ENCODE data around the gene ZBTB1. TPM values are rescaled to one million over a fixed set of nuclear protein-coding genes. Genes with fewer than 3 reads are reported as not detected.

The ZBTB1 gene
- total and polyA plus RNA-seq, 2 donors (not counting 1 experiment from before 2014, with no cell fraction given), result 52.8 to 108 TPM

DNA sequence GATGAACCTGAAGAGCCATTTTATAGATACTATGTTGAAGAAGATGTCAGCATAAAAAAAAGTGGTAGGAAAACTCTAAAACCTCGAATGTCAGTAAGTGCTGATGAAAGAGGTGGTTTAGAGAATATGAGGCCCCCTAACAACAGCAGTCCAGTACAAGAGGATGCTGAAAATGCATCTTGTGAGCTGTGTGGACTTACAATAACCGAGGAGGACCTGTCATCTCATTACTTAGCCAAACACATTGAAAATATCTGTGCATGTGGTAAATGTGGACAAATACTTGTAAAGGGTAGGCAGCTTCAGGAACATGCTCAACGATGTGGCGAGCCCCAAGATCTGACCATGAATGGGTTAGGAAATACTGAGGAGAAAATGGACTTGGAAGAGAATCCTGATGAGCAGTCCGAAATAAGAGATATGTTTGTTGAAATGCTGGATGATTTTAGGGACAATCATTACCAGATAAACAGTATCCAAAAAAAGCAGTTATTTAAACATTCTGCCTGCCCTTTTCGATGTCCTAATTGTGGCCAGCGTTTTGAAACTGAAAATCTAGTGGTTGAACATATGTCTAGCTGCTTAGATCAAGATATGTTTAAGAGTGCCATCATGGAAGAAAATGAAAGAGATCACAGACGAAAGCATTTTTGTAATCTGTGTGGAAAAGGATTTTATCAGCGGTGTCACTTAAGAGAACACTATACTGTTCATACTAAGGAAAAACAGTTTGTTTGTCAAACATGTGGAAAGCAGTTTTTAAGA is 18.2 kb downstream of the ZBTB1 start:
- H3K27me3 ChIP-seq (replicated peaks in 1 of 4; ENCODE audit: control extremely low read depth in 1 of 4, control insufficient read depth in 3 of 4, insufficient read depth in 4 of 4, low read length in 3 of 4), result no peaks in the 10 kb centered on the region
- DNase-seq (no peak), ATAC-seq (ENCODE audit: low read depth) (no peak)
- H3K9me3 Mint-ChIP-seq (ENCODE audit: insufficient read depth), result no peaks in the 10 kb centered on the region
- ChIA-PET CTCF (interaction anchor here (5.5 kb wide), 1 partner anchor 12 kb away, joined by 32 read pairs; no protein-coding TSS in a partner anchor), POLR2A (no interaction called here)
- no peak overlapping the region for H3K4me3 ChIP-seq (ENCODE audit: control extremely low read depth in 1 of 5, extremely low read depth in 1 of 5, insufficient read depth in 1 of 5, low read depth in 2 of 5, low read length in 4 of 5)
- H3K27me3 Mint-ChIP-seq, result no peaks in the 10 kb centered on the region
- H3K79me2 ChIP-seq (ENCODE audit: control insufficient read depth, insufficient read depth, low read length), result peaks cover 39% of the 10 kb centered on the region
- no peak overlapping the region for H3K4me2 ChIP-seq (replicated peaks; ENCODE audit: low read depth, low read length, poor library complexity, severe bottlenecking)
- H3K9ac ChIP-seq (ENCODE audit: low read length), result no peak overlapping the region
- no peak overlapping the region for H3K4me3 Mint-ChIP-seq
- H3K27ac Mint-ChIP-seq, result no peak overlapping the region
- peaks cover 0 to 28% of the 10 kb centered on the region in 2 experiments for H3K36me3 ChIP-seq (replicated peaks in 1 of 2; ENCODE audit: control extremely low read depth in 1 of 2, control insufficient read depth in 1 of 2, extremely low read depth in 1 of 2, insufficient read depth in 2 of 2, low read length in 1 of 2)
- no peak for TF ChIP-seq EZH2 (IDR thresholded peaks at IDR 0.05; ENCODE audit: borderline replicate concordance, insufficient read depth, low read depth, low read length, poor library complexity, severe bottlenecking)
- TF ChIP-seq, protein P1, sequence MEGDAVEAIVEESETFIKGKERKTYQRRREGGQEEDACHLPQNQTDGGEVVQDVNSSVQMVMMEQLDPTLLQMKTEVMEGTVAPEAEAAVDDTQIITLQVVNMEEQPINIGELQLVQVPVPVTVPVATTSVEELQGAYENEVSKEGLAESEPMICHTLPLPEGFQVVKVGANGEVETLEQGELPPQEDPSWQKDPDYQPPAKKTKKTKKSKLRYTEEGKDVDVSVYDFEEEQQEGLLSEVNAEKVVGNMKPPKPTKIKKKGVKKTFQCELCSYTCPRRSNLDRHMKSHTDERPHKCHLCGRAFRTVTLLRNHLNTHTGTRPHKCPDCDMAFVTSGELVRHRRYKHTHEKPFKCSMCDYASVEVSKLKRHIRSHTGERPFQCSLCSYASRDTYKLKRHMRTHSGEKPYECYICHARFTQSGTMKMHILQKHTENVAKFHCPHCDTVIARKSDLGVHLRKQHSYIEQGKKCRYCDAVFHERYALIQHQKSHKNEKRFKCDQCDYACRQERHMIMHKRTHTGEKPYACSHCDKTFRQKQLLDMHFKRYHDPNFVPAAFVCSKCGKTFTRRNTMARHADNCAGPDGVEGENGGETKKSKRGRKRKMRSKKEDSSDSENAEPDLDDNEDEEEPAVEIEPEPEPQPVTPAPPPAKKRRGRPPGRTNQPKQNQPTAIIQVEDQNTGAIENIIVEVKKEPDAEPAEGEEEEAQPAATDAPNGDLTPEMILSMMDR (IDR thresholded peaks at IDR 0.05), result no peak
- 96% methylated on average over 4 of the region's 9 CpGs for WGBS (ENCODE audit: insufficient coverage)
- peaks cover 11% of the 10 kb centered on the region for H3K4me1 Mint-ChIP-seq
- H3K9me3 ChIP-seq (ENCODE audit: control extremely low read depth in 1 of 3, control insufficient read depth in 2 of 3, insufficient read depth in 1 of 3, low read length in 2 of 3), result no peaks in the 10 kb centered on the region
- H3K27ac ChIP-seq (ENCODE audit: low read length in 2 of 2), result no peak overlapping the region
- H4K20me1 ChIP-seq (ENCODE audit: control insufficient read depth, insufficient read depth, low read length, poor library complexity, severe bottlenecking), result peaks cover 66% of the 10 kb centered on the region
- H2AFZ ChIP-seq (ENCODE audit: insufficient read depth, low read depth, low read length, poor library complexity, severe bottlenecking), result no peak overlapping the region
- no peaks in the 10 kb centered on the region for H3K4me1 ChIP-seq (ENCODE audit: control insufficient read depth in 2 of 2, insufficient read depth in 2 of 2, low read length in 2 of 2)
- intact Hi-C loops (cut with micrococcal nuclease), result no loop called here

DNA sequence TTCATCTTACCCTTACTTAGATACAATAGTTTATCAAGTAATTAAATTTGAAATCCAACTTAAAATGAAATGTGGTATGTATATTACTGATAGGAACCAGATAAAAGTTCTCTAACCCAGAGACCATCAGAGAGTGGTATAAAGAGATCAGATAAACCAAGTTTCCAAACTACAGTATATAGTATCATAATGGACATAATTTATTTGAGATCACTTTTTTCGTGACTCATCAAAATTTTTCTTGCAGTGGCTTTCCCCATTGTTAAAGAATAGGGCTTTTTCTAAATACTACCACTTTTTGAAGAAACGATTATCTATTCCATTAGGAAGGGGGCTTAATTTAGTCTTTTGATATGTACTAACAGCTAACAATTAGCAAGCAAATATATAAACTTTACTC is 20.8 kb downstream of the ZBTB1 start:
- H3K9me3 ChIP-seq (ENCODE audit: control extremely low read depth in 1 of 3, control insufficient read depth in 2 of 3, insufficient read depth in 1 of 3, low read length in 2 of 3), result no peaks in the 10 kb centered on the region
- no peak overlapping the region for H3K4me3 ChIP-seq (ENCODE audit: control extremely low read depth in 1 of 5, extremely low read depth in 1 of 5, insufficient read depth in 1 of 5, low read depth in 2 of 5, low read length in 4 of 5)
- POLR2A ChIA-PET, result no interaction called here
- H3K27me3 ChIP-seq (replicated peaks in 1 of 4; ENCODE audit: control extremely low read depth in 1 of 4, control insufficient read depth in 3 of 4, insufficient read depth in 4 of 4, low read length in 3 of 4), result no peaks in the 10 kb centered on the region
- no peak overlapping the region for H3K4me2 ChIP-seq (replicated peaks; ENCODE audit: low read depth, low read length, poor library complexity, severe bottlenecking)
- peaks cover 15% of the 10 kb centered on the region for H3K79me2 ChIP-seq (ENCODE audit: control insufficient read depth, insufficient read depth, low read length)
- CTCF ChIA-PET, result interaction anchor here (1.0 kb wide), 1 partner anchor 14 kb away, joined by 4 read pairs; no protein-coding TSS in a partner anchor
- Mint-ChIP-seq H3K27me3 (no peaks in the 10 kb centered on the region), H3K9me3 (ENCODE audit: insufficient read depth) (no peaks in the 10 kb centered on the region), H3K4me3 (no peak overlapping the region), H3K27ac (no peak overlapping the region), H3K4me1 (peaks cover 2% of the 10 kb centered on the region)
- H2AFZ ChIP-seq (ENCODE audit: insufficient read depth, low read depth, low read length, poor library complexity, severe bottlenecking), result no peak overlapping the region
- intact Hi-C loops (cut with micrococcal nuclease), result no loop called here
- H4K20me1 ChIP-seq (ENCODE audit: control insufficient read depth, insufficient read depth, low read length, poor library complexity, severe bottlenecking), result peaks cover 42% of the 10 kb centered on the region
- H3K9ac ChIP-seq (ENCODE audit: low read length), result no peak overlapping the region
- TF ChIP-seq EZH2 (IDR thresholded peaks at IDR 0.05; ENCODE audit: borderline replicate concordance, insufficient read depth, low read depth, low read length, poor library complexity, severe bottlenecking), result no peak
- TF ChIP-seq, protein P1 (IDR thresholded peaks at IDR 0.05), result no peak
- ATAC-seq (ENCODE audit: low read depth), result no peak
- H3K27ac ChIP-seq (ENCODE audit: low read length in 2 of 2), result no peak overlapping the region
- H3K36me3 ChIP-seq (replicated peaks in 1 of 2; ENCODE audit: control extremely low read depth in 1 of 2, control insufficient read depth in 1 of 2, extremely low read depth in 1 of 2, insufficient read depth in 2 of 2, low read length in 1 of 2), result peaks cover 0 to 28% of the 10 kb centered on the region in 2 experiments
- WGBS (ENCODE audit: insufficient coverage), result no CpG with 5 or more reads among the region's 2 CpGs
- DNase-seq, result no peak
- no peaks in the 10 kb centered on the region for H3K4me1 ChIP-seq (ENCODE audit: control insufficient read depth in 2 of 2, insufficient read depth in 2 of 2, low read length in 2 of 2)

Data from B cell (primary cell).